ENCODE data around the gene FARP2. TPM values are rescaled to one million over a fixed set of nuclear protein-coding genes. Genes with fewer than 3 reads are reported as not detected.
A peak's percentile ranks its signal among the peaks of the same experiment; 100 is the strongest.

Gene FARP2
- total and polyA plus RNA-seq, 4 donors: 37.5 to 67.3 (median 52.1) TPM

DNA sequence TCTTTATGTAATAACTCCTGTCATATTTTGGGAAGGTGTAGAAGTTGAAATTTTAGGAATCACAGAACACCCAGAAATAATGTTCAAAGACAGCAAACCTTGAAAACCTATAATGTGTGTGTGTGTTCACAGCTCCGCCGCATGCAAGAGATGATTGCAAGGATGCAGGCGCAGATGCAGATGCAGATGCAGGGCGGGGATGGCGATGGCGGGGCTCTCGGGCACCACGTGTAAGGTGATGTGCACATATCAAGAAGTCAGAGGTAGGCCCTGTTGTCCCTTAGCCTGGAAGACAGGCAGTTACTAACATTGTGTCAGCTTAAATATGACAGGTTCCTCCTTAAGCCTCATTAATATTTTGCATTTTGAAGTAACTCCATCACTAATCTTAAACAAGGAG is 6.1 kb upstream of the FARP2 start:
- Histone ChIP-seq H3K9me3 (ENCODE audit: control insufficient read depth, insufficient read depth, low read length) (no peaks in the 10 kb centered on the region), H3K4me3 (ENCODE audit: low read depth, low read length) (no peak overlapping the region), H3K4me1 (ENCODE audit: control insufficient read depth, insufficient read depth, low read length) (no peaks in the 10 kb centered on the region), H3K27me3 (ENCODE audit: control insufficient read depth, insufficient read depth, low read length) (no peaks in the 10 kb centered on the region), H3K27ac (ENCODE audit: low read depth, low read length) (no peak overlapping the region), H3K36me3 (ENCODE audit: control insufficient read depth, insufficient read depth, low read length) (peaks cover 44% of the 10 kb centered on the region)
- 100% methylated on average over 4 of the region's 8 CpGs for WGBS (ENCODE audit: insufficient coverage)
- DNase-seq (ENCODE audit: low read depth in 4 of 6, low spot score in 6 of 6): no peak

- WGBS (ENCODE audit: insufficient coverage): 100% methylated on average over 1 of the region's 2 CpGs
- Histone ChIP-seq H3K4me3 (ENCODE audit: low read depth, low read length) (no peak overlapping the region), H3K36me3 (ENCODE audit: control insufficient read depth, insufficient read depth, low read length) (peaks cover 44% of the 10 kb centered on the region), H3K27me3 (ENCODE audit: control insufficient read depth, insufficient read depth, low read length) (no peaks in the 10 kb centered on the region), H3K4me1 (ENCODE audit: control insufficient read depth, insufficient read depth, low read length) (peaks cover 4% of the 10 kb centered on the region), H3K27ac (ENCODE audit: low read depth, low read length) (no peak overlapping the region), H3K9me3 (ENCODE audit: control insufficient read depth, insufficient read depth, low read length) (no peaks in the 10 kb centered on the region)
- no peak for DNase-seq (ENCODE audit: low read depth in 4 of 6, low spot score in 6 of 6)
Observed at GRCh38 chr2:241350530-241350877, 5.6 kb upstream of the FARP2 start.

DNA sequence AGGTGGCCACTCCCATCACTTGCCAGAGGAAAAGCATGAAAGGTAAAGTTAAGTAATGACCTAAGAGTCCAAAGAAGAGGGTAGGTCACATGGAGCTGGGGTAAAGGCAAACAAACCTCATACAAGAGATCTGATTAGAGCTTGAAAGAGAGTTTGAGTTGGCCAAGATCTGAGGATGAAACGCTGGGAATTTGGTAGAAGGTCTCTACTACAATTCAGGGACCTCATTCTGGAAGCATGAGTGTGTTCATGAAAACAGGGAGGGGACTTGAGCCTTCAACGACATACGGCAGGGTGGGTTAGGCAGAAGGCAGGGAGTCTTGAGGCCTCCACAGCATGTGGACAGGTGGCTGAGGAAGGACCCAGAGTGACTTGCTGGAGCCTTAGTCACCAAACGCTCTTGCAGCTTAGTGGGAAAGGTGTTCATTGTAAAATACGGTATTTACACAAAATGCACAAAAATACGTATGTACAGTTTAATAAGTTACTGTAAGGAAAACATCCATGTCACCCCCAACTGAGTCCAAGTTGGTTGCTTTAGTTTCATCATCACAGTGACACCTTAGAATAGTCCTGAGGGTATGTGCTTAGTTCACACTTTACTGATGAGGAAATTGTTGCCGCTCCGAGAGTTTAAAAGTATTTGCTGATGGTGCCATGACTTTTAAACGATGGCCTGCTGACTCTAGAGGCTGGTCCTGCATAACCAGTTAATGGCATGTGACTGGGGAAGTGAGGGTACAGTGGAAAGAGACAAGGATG is 5.0 kb upstream of the FARP2 start:
- DNase-seq (ENCODE audit: low read depth in 4 of 6, low spot score in 6 of 6): no peak
- no peak overlapping the region for H3K27ac ChIP-seq (ENCODE audit: low read depth, low read length)
- WGBS (ENCODE audit: insufficient coverage): 77% methylated on average over 6 of the region's 9 CpGs
- peaks cover 42% of the 10 kb centered on the region for H3K36me3 ChIP-seq (ENCODE audit: control insufficient read depth, insufficient read depth, low read length)
- no peak overlapping the region for H3K4me3 ChIP-seq (ENCODE audit: low read depth, low read length)
- no peaks in the 10 kb centered on the region for H3K27me3 ChIP-seq (ENCODE audit: control insufficient read depth, insufficient read depth, low read length)
- H3K9me3 ChIP-seq (ENCODE audit: control insufficient read depth, insufficient read depth, low read length): no peaks in the 10 kb centered on the region
- peaks cover 4% of the 10 kb centered on the region for H3K4me1 ChIP-seq (ENCODE audit: control insufficient read depth, insufficient read depth, low read length)

DNA sequence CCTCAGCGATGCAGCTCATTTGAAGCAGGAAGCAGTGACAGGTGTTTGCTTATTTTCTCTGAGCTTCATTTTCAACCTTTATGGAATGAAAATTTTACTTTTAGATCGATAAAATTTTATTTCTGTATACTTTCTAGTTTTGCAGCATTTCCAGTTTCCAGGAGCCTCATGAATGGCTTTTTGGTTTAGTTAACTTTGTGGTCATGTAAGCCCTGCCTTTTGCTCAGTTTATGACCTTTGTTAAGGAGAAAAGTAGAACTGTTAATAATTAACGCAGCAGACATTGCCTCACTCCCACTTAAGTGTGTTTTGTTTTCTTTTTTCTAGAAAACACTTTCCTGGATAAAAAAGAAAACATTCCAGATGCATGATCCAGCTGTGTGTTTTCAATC is 4.4 kb upstream of the FARP2 start:
- H3K36me3 ChIP-seq (ENCODE audit: control insufficient read depth, insufficient read depth, low read length): peaks cover 36% of the 10 kb centered on the region
- H3K4me1 ChIP-seq (ENCODE audit: control insufficient read depth, insufficient read depth, low read length): peaks cover 4% of the 10 kb centered on the region
- no peak overlapping the region for H3K4me3 ChIP-seq (ENCODE audit: low read depth, low read length)
- no peaks in the 10 kb centered on the region for H3K9me3 ChIP-seq (ENCODE audit: control insufficient read depth, insufficient read depth, low read length)
- 70% methylated on average over 1 of the region's 3 CpGs for WGBS (ENCODE audit: insufficient coverage)
- no peak overlapping the region for H3K27ac ChIP-seq (ENCODE audit: low read depth, low read length)
- no peaks in the 10 kb centered on the region for H3K27me3 ChIP-seq (ENCODE audit: control insufficient read depth, insufficient read depth, low read length)
- no peak for DNase-seq (ENCODE audit: low read depth in 4 of 6, low spot score in 6 of 6)

- no peak overlapping the region for H3K4me3 ChIP-seq (ENCODE audit: low read depth, low read length)
- H3K9me3 ChIP-seq (ENCODE audit: control insufficient read depth, insufficient read depth, low read length): no peaks in the 10 kb centered on the region
- no peak overlapping the region for H3K27ac ChIP-seq (ENCODE audit: low read depth, low read length)
- no CpG with 5 or more reads among the region's 3 CpGs for WGBS (ENCODE audit: insufficient coverage)
- peaks cover 32% of the 10 kb centered on the region for H3K36me3 ChIP-seq (ENCODE audit: control insufficient read depth, insufficient read depth, low read length)
- peaks cover 4% of the 10 kb centered on the region for H3K4me1 ChIP-seq (ENCODE audit: control insufficient read depth, insufficient read depth, low read length)
- DNase-seq (ENCODE audit: low read depth in 4 of 6, low spot score in 6 of 6): no peak
- no peaks in the 10 kb centered on the region for H3K27me3 ChIP-seq (ENCODE audit: control insufficient read depth, insufficient read depth, low read length)
Observed at GRCh38 chr2:241352227-241352626, 3.9 kb upstream of the FARP2 start.

DNA sequence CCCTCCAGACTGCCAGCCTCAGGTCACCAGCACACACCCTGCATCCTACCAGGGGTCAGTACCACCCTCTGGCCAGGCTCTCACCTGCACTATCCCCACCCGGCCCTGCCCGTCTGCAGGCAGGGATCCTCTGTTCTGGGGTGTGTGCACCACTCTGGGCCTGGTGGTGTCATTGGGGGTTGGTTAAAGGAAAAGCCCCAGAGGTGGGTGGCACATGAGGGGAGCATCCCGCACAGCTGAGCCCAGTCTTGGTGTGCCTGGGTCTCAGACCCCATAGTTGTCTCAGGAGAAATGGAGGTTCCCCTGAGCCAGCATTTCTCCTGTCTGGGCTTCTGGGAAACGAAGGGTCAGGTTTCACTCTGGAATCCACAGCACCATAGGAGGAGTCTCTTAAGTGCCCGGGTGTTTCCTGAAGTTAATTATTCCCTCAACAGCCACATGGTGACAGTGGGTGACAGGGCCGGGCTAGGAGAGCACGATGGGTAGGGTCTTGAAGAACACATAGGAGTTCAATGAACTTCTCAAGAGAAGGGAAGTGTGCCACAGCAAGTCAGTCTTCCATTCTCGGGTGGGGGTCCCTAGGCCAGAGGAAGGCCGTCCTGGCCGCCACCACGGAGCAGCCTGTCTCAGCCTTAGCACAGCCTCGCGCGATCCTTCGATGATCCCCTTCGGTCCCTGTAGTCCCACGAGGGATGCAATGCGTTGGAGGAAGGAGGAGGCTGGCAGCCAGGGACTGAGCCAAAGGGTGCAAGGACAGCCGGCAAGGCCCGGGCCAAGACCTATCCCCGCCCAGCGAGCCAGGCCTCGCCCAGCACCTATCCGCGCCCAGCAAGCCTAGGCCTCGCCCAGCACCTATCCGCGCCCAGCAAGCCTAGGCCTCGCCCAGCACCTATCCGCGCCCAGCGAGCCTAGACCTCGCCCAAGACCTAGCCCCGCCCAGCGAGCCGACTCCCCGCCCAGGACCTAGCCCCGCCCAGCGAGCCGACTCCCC is 1.1 kb upstream of the FARP2 start:
- DNase-seq (ENCODE audit: low read depth in 4 of 6, low spot score in 6 of 6): peak in 2 of 6 donors; percentile 62 to 76
- Histone ChIP-seq H3K4me3 (ENCODE audit: low read depth, low read length) (peak overlapping the region; percentile 24), H3K27ac (ENCODE audit: low read depth, low read length) (peak overlapping the region; percentile 54), H3K9me3 (ENCODE audit: control insufficient read depth, insufficient read depth, low read length) (no peaks in the 10 kb centered on the region), H3K4me1 (ENCODE audit: control insufficient read depth, insufficient read depth, low read length) (peaks cover 10% of the 10 kb centered on the region), H3K27me3 (ENCODE audit: control insufficient read depth, insufficient read depth, low read length) (no peaks in the 10 kb centered on the region), H3K36me3 (ENCODE audit: control insufficient read depth, insufficient read depth, low read length) (peaks cover 15% of the 10 kb centered on the region)
- 22% methylated on average over 29 of the region's 40 CpGs for WGBS (ENCODE audit: insufficient coverage)

DNA sequence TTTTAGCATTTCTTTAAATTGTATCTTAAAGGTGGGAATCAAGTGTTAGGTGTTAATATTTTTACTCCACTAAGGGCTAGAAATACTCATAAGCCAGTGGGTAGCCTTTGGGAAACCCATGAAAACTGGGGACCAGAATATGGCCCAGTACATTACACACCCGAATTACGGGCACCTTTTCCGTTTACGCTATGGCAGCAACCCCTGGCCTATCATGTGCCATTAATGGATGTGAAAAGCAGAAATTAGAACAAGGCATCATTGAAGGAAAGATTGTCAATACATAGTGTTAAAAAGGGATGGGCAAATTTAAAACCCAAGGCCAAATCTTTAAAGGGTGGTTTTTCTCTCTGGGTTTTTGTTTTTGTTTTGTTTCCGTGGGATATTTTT is 781 bp downstream of the FARP2 start:
- peak overlapping the region; percentile 65 for H3K4me3 ChIP-seq (ENCODE audit: low read depth, low read length)
- peak in 1 of 6 donors; percentile 5 for DNase-seq (ENCODE audit: low read depth in 4 of 6, low spot score in 6 of 6)
- H3K4me1 ChIP-seq (ENCODE audit: control insufficient read depth, insufficient read depth, low read length): peaks cover 10% of the 10 kb centered on the region
- no peaks in the 10 kb centered on the region for H3K9me3 ChIP-seq (ENCODE audit: control insufficient read depth, insufficient read depth, low read length)
- no peaks in the 10 kb centered on the region for H3K27me3 ChIP-seq (ENCODE audit: control insufficient read depth, insufficient read depth, low read length)
- WGBS (ENCODE audit: insufficient coverage): 80% methylated on average over 1 of the region's 5 CpGs
- H3K27ac ChIP-seq (ENCODE audit: low read depth, low read length): peak overlapping the region; percentile 64
- peaks cover 6% of the 10 kb centered on the region for H3K36me3 ChIP-seq (ENCODE audit: control insufficient read depth, insufficient read depth, low read length)

GRCh38 chr2:241357531-241357930 is 1.4 kb downstream of the FARP2 start:
- Histone ChIP-seq H3K27me3 (ENCODE audit: control insufficient read depth, insufficient read depth, low read length) (no peaks in the 10 kb centered on the region), H3K4me3 (ENCODE audit: low read depth, low read length) (peak overlapping the region; percentile 65), H3K27ac (ENCODE audit: low read depth, low read length) (no peak overlapping the region), H3K9me3 (ENCODE audit: control insufficient read depth, insufficient read depth, low read length) (no peaks in the 10 kb centered on the region), H3K36me3 (ENCODE audit: control insufficient read depth, insufficient read depth, low read length) (peaks cover 6% of the 10 kb centered on the region), H3K4me1 (ENCODE audit: control insufficient read depth, insufficient read depth, low read length) (peaks cover 10% of the 10 kb centered on the region)
- 33% methylated on average over 1 of the region's 3 CpGs for WGBS (ENCODE audit: insufficient coverage)
- no peak for DNase-seq (ENCODE audit: low read depth in 4 of 6, low spot score in 6 of 6)

- peaks cover 10% of the 10 kb centered on the region for H3K4me1 ChIP-seq (ENCODE audit: control insufficient read depth, insufficient read depth, low read length)
- H3K9me3 ChIP-seq (ENCODE audit: control insufficient read depth, insufficient read depth, low read length): no peaks in the 10 kb centered on the region
- 72% methylated on average over 2 of the region's 5 CpGs for WGBS (ENCODE audit: insufficient coverage)
- DNase-seq (ENCODE audit: low read depth in 4 of 6, low spot score in 6 of 6): peak in 1 of 6 donors; percentile 11
- H3K27me3 ChIP-seq (ENCODE audit: control insufficient read depth, insufficient read depth, low read length): no peaks in the 10 kb centered on the region
- no peak overlapping the region for H3K4me3 ChIP-seq (ENCODE audit: low read depth, low read length)
- H3K36me3 ChIP-seq (ENCODE audit: control insufficient read depth, insufficient read depth, low read length): peaks cover 6% of the 10 kb centered on the region
- no peak overlapping the region for H3K27ac ChIP-seq (ENCODE audit: low read depth, low read length)
Observed at GRCh38 chr2:241358470-241358869, 2.4 kb downstream of the FARP2 start.
